Upper lobe of left lung (tissue), 4 donors: ENCODE measurements around the gene PRKAR1B.

Source experiments
- EP300 ChIP-seq, 4 donors: sonication (generic); formaldehyde crosslinking; IDR thresholded peaks; one replicate each; pipeline ENCODE4 v1.5.1; 2017; ENCODE audit warnings: antibody characterized with exemption in 4 of 4, control low read depth in 2 of 4
- POLR2AphosphoS5 ChIP-seq, 2 donors: sonication (generic); formaldehyde crosslinking; IDR thresholded peaks; one replicate each; pipeline ENCODE4 v1.5.1; 2017; ENCODE audit warnings: antibody characterized with exemption in 2 of 2
- TF ChIP-seq, protein P1 (sequence below), 6 experiments: fragments of 450-650 bp in 4 of 6; fragments of 200-600 bp in 2 of 6; sonication (generic) in 2 of 6; IDR thresholded peaks; one replicate each; pipeline ENCODE4 v1.5.1; 2016 to 2019; ENCODE audit warnings: antibody characterized with exemption in 6 of 6

DNA sequence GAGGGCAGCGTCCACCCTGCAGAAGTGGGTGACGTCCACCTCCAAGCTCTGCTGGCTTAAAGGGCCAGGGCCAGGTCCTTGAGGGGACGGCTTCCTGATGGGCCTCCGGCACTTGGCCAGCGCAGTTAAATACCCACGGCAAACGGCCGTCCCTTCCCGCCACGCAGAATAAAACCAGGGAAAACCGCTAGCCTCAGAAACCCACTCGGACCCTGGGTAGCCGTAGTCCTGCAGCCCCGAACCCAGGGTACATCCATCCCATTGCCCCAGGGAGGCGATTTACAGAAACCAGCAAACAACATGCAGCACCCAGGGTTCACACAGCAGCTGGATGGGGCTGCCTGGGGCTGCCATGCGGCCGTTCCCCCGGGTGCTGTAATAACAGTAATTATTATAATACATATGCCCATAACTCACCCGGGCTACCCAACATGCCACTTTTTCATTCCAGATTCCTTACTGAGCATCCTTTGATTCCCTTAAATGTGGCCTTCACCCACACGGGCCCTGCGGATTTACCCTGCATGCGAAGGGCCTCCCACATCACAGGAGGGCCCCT, 126.0 kb downstream of the PRKAR1B start:
- TF ChIP-seq EP300 (IDR thresholded peaks at IDR 0.05) (no peak), POLR2AphosphoS5 (IDR thresholded peaks at IDR 0.05) (no peak)
- TF ChIP-seq, protein P1, sequence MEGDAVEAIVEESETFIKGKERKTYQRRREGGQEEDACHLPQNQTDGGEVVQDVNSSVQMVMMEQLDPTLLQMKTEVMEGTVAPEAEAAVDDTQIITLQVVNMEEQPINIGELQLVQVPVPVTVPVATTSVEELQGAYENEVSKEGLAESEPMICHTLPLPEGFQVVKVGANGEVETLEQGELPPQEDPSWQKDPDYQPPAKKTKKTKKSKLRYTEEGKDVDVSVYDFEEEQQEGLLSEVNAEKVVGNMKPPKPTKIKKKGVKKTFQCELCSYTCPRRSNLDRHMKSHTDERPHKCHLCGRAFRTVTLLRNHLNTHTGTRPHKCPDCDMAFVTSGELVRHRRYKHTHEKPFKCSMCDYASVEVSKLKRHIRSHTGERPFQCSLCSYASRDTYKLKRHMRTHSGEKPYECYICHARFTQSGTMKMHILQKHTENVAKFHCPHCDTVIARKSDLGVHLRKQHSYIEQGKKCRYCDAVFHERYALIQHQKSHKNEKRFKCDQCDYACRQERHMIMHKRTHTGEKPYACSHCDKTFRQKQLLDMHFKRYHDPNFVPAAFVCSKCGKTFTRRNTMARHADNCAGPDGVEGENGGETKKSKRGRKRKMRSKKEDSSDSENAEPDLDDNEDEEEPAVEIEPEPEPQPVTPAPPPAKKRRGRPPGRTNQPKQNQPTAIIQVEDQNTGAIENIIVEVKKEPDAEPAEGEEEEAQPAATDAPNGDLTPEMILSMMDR (IDR thresholded peaks at IDR 0.05) = no peak
